Coronary artery (tissue), 2 donors: ENCODE measurements around the gene RGS6.

ENCODE experiments used
- DNase-seq: peaks from one replicate; pipeline ENCODE4 v3.0.0-alpha.2; 2017; ENCODE audit warnings: low spot score
- H3K27ac ChIP-seq, 2 donors: fragments of 200-600 bp; sonication (generic); one replicate each; pipeline ENCODE4 v1.5.1; 2016 to 2019
- H3K4me3 ChIP-seq: fragments of 200-600 bp; sonication (generic); 2 replicates; pipeline ENCODE4 v1.5.1; 2016; ENCODE audit warnings: mild to moderate bottlenecking, moderate library complexity
- CTCF ChIP-seq: fragments of 200-600 bp; sonication (generic); IDR thresholded peaks from one replicate; pipeline ENCODE4 v1.5.1; 2019; ENCODE audit warnings: antibody characterized with exemption

The RGS6 gene

GRCh38 chr14:72270749-72271148 is 338.5 kb downstream of the RGS6 start:
- no peak for DNase-seq
- Histone ChIP-seq H3K27ac (no peak overlapping the region), H3K4me3 (no peak overlapping the region)
- no peak for TF ChIP-seq CTCF

DNA sequence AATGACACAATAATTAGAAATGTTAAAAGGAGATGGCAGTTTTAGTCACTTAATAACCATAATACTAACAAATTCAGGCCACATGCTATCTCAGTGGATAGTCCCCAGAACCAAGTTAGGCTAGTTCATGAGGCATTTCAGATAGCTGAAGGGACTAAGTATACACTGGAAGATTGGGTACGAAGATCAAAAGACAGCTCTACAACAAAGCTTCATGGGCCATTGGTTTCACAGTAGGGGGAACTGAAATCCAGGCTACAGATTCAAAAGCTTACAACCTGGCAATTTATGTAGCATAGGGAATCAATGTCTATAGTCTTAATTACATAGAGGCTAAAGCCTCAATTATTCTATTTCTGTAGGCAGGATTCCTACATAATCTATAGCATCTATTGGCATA is 343.0 kb downstream of the RGS6 start:
- Histone ChIP-seq H3K4me3 (no peak overlapping the region), H3K27ac (no peak overlapping the region)
- no peak for DNase-seq
- TF ChIP-seq CTCF, result no peak

DNA sequence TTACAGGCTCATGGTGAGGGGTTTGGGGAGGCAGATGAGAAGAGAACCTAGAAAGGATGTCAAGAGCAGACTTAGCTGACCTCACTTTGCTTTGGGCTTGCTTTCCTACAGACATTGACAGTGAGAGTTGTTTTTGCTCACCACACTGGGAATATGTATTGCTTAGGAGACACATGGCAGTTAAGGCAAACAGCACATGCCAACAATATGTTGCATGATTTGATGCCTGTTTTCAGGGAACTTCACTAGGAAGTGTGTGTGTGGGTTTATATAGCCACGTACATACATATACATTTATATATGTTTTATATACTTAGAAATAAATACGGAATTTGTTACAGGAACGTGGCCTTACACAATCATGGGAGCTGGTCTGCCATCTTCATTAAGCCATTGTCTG is 346.1 kb downstream of the RGS6 start:
- DNase-seq, result no peak
- TF ChIP-seq CTCF, result no peak
- Histone ChIP-seq H3K27ac (no peak overlapping the region), H3K4me3 (no peak overlapping the region)

DNA sequence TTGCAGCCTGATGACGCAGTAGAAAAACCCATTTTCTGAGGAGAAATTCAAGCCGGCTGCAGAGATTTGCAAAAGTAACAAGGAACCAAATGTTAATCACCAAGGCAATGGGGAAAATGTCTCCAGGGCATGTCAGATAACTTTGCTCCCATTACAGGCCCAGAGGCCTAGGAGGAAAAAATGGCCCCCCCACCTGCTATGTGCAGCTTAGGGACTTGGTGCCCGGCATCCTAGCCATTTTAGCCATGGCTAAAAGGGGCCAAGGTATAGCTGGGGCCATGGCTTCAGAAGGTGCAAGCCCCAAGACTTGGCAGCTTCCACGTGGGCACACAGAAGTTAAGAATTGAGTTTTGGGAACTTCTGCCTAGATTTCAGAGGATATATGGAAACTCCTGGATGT is 351.9 kb downstream of the RGS6 start:
- TF ChIP-seq CTCF, result no peak
- DNase-seq, result no peak
- Histone ChIP-seq H3K27ac (no peak overlapping the region), H3K4me3 (no peak overlapping the region)

DNA sequence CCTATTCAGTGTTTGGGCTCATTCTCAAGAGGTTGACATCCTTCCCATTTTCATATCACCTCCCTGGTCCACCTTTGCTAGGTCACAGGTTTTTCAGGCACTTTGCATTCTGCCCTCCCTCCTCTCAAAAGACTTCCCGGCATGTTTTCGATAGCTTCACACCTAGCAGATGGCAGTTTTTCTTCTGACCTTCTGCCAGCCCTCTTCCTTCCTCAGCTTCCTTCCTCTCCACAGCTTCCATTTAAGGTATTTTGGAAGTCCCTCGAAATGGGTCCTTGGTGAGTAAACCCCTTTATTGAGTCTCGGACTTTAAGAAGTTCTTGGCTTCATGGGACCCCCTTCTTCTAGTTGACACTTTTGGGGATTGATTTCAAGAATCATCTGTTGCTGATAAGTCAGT is 358.0 kb downstream of the RGS6 start:
- TF ChIP-seq CTCF, result no peak
- no peak for DNase-seq
- no peak overlapping the region for H3K27ac ChIP-seq
- H3K4me3 ChIP-seq, result no peak overlapping the region

GRCh38 chr14:72291908-72292688 is 359.9 kb downstream of the RGS6 start:
- no peak for DNase-seq
- peak; percentile 63 for TF ChIP-seq CTCF
- peak overlapping the region; percentile 28 to 51 for H3K27ac ChIP-seq
- peak overlapping the region; percentile 56 for H3K4me3 ChIP-seq

DNA sequence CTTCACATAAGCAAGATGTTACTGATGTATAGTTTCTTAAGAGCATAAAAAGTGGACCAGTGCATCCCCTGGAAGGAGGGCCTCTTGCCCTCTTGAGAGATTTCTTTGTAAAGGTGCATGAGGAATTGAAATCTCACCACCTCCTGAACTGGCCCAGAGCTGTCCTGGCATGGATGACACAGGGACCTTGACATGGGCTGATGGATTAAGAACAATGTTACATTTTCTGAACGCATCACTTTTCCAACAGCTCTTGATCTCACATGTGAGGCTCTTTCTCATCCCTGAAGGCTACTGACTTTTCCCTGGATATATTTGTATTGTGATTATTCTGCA is 360.4 kb downstream of the RGS6 start:
- no peak for DNase-seq
- no peak for TF ChIP-seq CTCF
- Histone ChIP-seq H3K27ac (no peak overlapping the region), H3K4me3 (no peak overlapping the region)
